GM23338 (cell line): ENCODE data around the gene CCL24.

Experiments used
- CREB1 ChIP-seq: fragments of 250-450 bp; sonication (Bioruptor Pico); IDR thresholded peaks from 2 replicates; pipeline ENCODE4 v1.5.0; 2020; ENCODE audit warnings: low read depth, mild to moderate bottlenecking, moderate library complexity
- CTCF ChIP-seq, 2 experiments: fragments of 200-600 bp in 1 of 2; sonication (generic) in 1 of 2; conservative IDR thresholded peaks; 2 replicates each; pipeline versions ENCODE4 v1.5.1 to v1.6.1; 2016 to 2017; ENCODE audit warnings: antibody characterized with exemption in 2 of 2, low read depth in 2 of 2, mild to moderate bottlenecking in 2 of 2, moderate library complexity in 1 of 2
- ETS1 ChIP-seq: IDR thresholded peaks from 2 replicates; pipeline ENCODE4 v1.6.1; 2016; ENCODE audit warnings: antibody characterized with exemption
- EZH2 ChIP-seq: fragments of 200-600 bp; sonication (generic); IDR thresholded peaks from one replicate; pipeline ENCODE4 v1.8.0; 2017; ENCODE audit warnings: antibody characterized with exemption, mild to moderate bottlenecking, low read depth; ENCODE audit not compliant: unreplicated experiment
- EZH2phosphoT487 ChIP-seq: fragments of 200-600 bp; sonication (generic); IDR thresholded peaks from one replicate; pipeline ENCODE4 v1.8.1; 2018; ENCODE audit warnings: antibody characterized with exemption; ENCODE audit not compliant: unreplicated experiment
- JUNB ChIP-seq: IDR thresholded peaks from one replicate; pipeline ENCODE4 v1.6.1; 2016; ENCODE audit warnings: antibody characterized with exemption; ENCODE audit not compliant: unreplicated experiment
- NANOG ChIP-seq: IDR thresholded peaks from 2 replicates; pipeline ENCODE4 v1.6.1; 2016; ENCODE audit warnings: antibody characterized with exemption, borderline replicate concordance
- POLR2AphosphoS5 ChIP-seq: IDR thresholded peaks from 2 replicates; pipeline ENCODE4 v1.6.1; 2016; ENCODE audit warnings: antibody characterized with exemption, low read depth
- REST ChIP-seq: IDR thresholded peaks from one replicate; pipeline ENCODE4 v1.6.1; 2018; ENCODE audit warnings: antibody characterized with exemption; ENCODE audit not compliant: unreplicated experiment
- STAT1 ChIP-seq: IDR thresholded peaks from one replicate; pipeline ENCODE4 v1.6.1; 2016; ENCODE audit warnings: antibody characterized with exemption; ENCODE audit not compliant: unreplicated experiment
- ZNF114 ChIP-seq: fragments of 250-450 bp; sonication (Bioruptor Pico); IDR thresholded peaks from 2 replicates; pipeline ENCODE4 v1.5.0; 2020; ENCODE audit warnings: mild to moderate bottlenecking, moderate library complexity
- ZNF331 ChIP-seq: fragments of 250-450 bp; sonication (Bioruptor Pico); IDR thresholded peaks from 2 replicates; pipeline ENCODE4 v1.5.0; 2020; ENCODE audit warnings: low read depth, mild to moderate bottlenecking, moderate library complexity
- ZNF462 ChIP-seq: fragments of 250-450 bp; sonication (Bioruptor Pico); IDR thresholded peaks from 2 replicates; pipeline ENCODE4 v1.5.0; 2020; ENCODE audit warnings: mild to moderate bottlenecking, moderate library complexity

- TF ChIP-seq EZH2phosphoT487: no peak
- no peak for TF ChIP-seq CTCF (conservative IDR thresholded peaks at IDR 0.05; ENCODE audit: low read depth in 2 of 2)
- TF ChIP-seq ZNF331 (CRISPR knock-in tag): no peak
- TF ChIP-seq JUNB: no peak
- TF ChIP-seq REST: no peak
- TF ChIP-seq EZH2: no peak
- TF ChIP-seq ETS1: no peak
- TF ChIP-seq CREB1 (CRISPR knock-in tag): no peak
- no peak for TF ChIP-seq NANOG
- TF ChIP-seq POLR2AphosphoS5: no peak
- TF ChIP-seq ZNF114 (CRISPR knock-in tag): no peak
- TF ChIP-seq STAT1: no peak
- no peak for TF ChIP-seq ZNF462 (CRISPR knock-in tag)
Observed at GRCh38 chr7:75850235-75850634, 36.6 kb upstream of the CCL24 start.
